GM20000 (cell line): ENCODE results near the gene MRPL36.

Experiments
- DNase-seq: peaks from one replicate; pipeline ENCODE4 v3.0.0; 2012; ENCODE audit warnings: low spot score
- CTCF ChIP-seq: IDR thresholded peaks from 2 replicates; pipeline ENCODE4 v1.5.1; 2012; ENCODE audit warnings: mild to moderate bottlenecking, control low read depth; ENCODE audit errors: extremely low read depth, missing control alignments

MRPL36 gene

DNA sequence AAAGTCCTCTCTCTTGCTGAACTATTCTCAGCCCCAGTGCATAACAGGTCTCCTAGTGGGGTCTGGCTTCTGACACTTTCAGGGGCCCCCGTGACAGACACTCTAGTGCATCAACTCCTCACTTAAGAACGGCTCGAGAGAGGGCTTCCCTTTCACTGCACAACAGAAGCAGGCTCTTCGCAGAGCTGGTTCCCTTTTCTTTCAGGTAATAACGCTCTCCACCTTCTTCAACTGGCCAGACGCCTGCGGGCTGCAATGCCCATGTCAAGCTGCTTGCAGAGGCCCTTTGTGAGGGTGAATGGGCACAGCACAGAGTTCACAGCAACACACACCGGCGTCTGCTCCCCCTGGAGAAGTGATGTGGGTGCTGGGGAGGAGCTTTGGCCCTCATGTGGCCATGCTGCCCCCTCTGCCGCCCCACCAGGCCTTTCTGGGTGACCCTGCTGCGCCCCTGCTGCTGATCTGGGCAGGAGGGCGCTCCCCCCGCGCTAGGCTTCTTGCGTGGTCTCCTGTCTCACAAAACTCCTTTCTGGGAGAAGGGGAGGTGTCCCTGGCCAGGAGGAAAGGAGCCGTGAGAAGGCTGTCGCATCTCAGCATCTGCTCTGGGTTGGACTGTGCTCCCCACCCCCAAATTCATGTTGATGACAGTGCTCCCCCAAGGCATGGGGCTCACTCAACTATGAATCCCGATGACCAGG lies 2.4 kb downstream of the MRPL36 start:
- DNase-seq, result no peak
- no peak for TF ChIP-seq CTCF

DNA sequence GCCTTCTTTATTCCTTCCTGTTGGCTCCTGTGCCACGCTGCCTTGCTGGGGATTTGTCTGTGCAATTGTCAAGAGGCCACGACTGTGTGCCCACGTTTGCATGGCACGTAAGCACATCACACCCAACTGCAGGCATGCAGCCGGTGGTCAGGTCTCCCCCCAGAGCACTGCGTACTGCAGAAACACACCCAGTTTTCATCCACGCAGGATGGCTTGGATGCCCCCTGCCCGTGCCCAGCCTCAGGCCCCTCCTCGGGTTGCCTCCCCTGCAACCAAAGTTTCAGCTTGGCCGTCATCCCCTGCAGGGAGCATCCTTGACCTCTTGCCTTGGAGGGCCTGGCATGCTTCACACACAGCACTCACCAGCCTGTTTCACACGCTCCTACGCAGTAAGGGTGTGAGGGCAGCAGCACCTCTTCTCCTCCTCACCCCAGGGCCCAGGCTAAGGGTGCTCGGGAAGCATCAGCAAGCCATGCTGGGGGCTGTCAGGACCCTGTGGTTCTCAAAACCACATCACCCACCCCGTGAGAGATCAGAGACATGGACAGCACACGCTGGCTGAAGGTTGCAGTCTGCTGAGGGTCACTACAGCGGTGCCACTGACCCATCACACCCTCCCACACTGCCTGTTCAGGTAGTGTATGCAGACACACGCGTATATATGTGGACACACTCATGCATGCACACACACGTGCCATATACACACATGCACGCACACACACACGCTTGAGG lies 3.1 kb downstream of the MRPL36 start:
- no peak for TF ChIP-seq CTCF
- no peak for DNase-seq

GRCh38 chr5:1795931-1796330 lies 3.7 kb downstream of the MRPL36 start:
- no peak for TF ChIP-seq CTCF
- DNase-seq, result no peak

DNA sequence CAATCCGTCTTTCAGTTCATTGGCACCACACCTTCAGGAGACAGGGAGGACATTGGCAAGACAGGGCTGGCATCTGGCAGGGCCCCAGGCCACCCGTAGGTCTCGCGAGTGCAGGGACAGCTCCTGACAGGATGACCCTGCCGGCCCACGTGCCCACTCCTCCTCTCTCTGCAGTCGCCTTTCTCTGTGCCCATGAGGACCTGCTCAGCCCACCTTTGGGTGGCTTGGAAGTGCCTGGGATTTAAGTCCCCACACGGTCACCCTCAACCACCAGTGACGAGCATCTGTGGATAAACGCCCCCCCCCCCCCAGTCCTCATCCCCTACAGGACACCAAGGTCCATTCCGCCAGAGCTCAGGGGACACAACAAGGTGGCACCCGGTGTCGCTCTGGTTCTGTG lies 4.1 kb downstream of the MRPL36 start:
- TF ChIP-seq CTCF, result no peak
- DNase-seq, result no peak

DNA sequence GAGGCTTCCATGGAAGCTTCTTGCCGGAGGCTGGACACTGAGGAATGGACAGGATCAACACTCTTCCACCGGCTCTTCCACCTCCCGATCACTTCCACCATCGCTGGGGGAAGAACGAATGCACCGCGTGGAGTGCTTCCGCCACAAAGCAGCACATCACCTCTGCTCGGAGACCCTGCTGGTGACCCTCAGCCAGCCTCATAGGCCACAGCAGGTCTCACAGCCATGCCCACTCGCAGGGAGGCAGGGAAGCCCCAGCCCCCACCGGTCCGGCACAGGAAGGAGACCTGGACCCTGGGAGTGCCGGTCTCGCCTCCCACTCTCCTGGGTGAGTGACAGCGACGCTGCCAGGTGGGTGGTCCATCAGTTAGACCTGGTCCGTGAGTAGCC lies 4.7 kb downstream of the MRPL36 start:
- no peak for TF ChIP-seq CTCF
- no peak for DNase-seq

GRCh38 chr5:1793966-1794900 lies 5.4 kb downstream of the MRPL36 start:
- TF ChIP-seq CTCF, result no peak
- DNase-seq, result no peak
